Measurements from ENCODE around the gene CBX7. TPM values are rescaled to one million over a fixed set of nuclear protein-coding genes. Genes with fewer than 3 reads are reported as not detected.

The CBX7 gene
- polyA plus RNA-seq, 2 of the 4 experiments (the other 2 are of a cell fraction) = 0.79 to 2.5 TPM

- Histone ChIP-seq H3K4me2 (no peak overlapping the region), H3K9me3 (no peaks in the 10 kb centered on the region), H3K4me1 (0 out of 3 replicates have a peak, but pooled peaks cover 9% of the 10 kb centered on the region), H3K4me3 (no peak overlapping the region), H3K27ac (no peak overlapping the region)
- DNase-seq (ENCODE audit: low read depth in 1 of 2, low spot score in 1 of 2) (no peak), ATAC-seq (peak in 1 of 2 experiments; percentile 15; a peak in 2 of 6 replicates), FAIRE-seq (no peak)
- CTCF ChIA-PET = interaction anchor here (0.6 to 2.6 kb wide), 15 partner anchors 9 to 396 kb away, joined by 3 to 21 read pairs (median 4); partner anchors contain the start of gene CBX7
- WGBS (ENCODE audit: missing lambda C conversion rate) = no CpG with 5 or more reads among the region's 35 CpGs
- POLR2A ChIA-PET = interaction anchor here (1.5 kb wide), 1 partner anchor 177 kb away, joined by 3 read pairs; no protein-coding TSS in a partner anchor
- TF ChIP-seq, protein P1, sequence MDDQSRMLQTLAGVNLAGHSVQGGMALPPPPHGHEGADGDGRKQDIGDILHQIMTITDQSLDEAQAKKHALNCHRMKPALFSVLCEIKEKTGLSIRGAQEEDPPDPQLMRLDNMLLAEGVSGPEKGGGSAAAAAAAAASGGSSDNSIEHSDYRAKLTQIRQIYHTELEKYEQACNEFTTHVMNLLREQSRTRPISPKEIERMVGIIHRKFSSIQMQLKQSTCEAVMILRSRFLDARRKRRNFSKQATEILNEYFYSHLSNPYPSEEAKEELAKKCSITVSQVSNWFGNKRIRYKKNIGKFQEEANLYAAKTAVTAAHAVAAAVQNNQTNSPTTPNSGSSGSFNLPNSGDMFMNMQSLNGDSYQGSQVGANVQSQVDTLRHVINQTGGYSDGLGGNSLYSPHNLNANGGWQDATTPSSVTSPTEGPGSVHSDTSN (IDR thresholded peaks at IDR 0.05) = no peak
- TF ChIP-seq EHF (CRISPR knock-in tag; IDR thresholded peaks at IDR 0.05) (no peak), PHF8 (IDR thresholded peaks at IDR 0.05; ENCODE audit: borderline replicate concordance, low read depth) (no peak), HMGXB4 (CRISPR knock-in tag; IDR thresholded peaks at IDR 0.05; ENCODE audit: borderline replicate concordance) (no peak), HOXB5 (CRISPR knock-in tag; IDR thresholded peaks at IDR 0.05) (no peak), CEBPB (IDR thresholded peaks at IDR 0.05) (no peak), RCOR1 (IDR thresholded peaks at IDR 0.05; ENCODE audit: low read depth, low read length) (no peak), ZFP36 (IDR thresholded peaks at IDR 0.05; ENCODE audit: borderline replicate concordance, partially characterized antibody) (no peak), RARB (CRISPR knock-in tag; IDR thresholded peaks at IDR 0.05) (no peak), BCL3 (IDR thresholded peaks at IDR 0.05) (no peak), POLR2A (IDR thresholded peaks at IDR 0.05; ENCODE audit: low read length) (no peak), CHD4 (IDR thresholded peaks at IDR 0.05; ENCODE audit: borderline replicate concordance) (no peak), MAFK (IDR thresholded peaks at IDR 0.05; ENCODE audit: partially characterized antibody) (no peak), KDM1A (IDR thresholded peaks at IDR 0.05; ENCODE audit: low read depth) (no peak), CBX8 (IDR thresholded peaks at IDR 0.05) (no peak), POLR2AphosphoS2 (conservative IDR thresholded peaks at IDR 0.05; ENCODE audit: low read length) (no peak)
Observed at GRCh38 chr22:39134366-39135091, 18.0 kb downstream of the CBX7 start.

DNA sequence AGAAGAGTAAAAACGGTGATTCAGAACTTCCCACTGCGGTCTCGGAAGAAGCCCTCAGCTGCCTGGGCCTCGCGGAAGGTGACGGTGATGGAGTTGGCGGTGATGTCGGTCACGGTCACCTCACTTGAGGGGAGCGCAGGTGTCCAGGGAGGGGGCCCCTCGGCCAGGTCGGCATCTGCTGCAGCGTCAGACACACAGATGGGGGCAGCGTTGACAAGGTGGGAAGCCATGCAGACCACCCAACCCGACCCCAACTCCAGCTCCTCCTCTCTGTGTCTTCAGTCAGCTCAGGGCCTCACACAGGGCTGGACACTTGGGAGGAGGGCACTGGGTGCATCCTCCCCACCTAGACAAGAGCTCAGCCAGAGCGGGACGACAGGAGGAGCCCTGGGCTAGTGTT is 18.6 kb downstream of the CBX7 start:
- no peak for ATAC-seq
- no peak for TF ChIP-seq RAD21 (conservative IDR thresholded peaks at IDR 0.05 in 1 of 2, IDR thresholded peaks at IDR 0.05 in 1 of 2)
- TF ChIP-seq EHMT2 (IDR thresholded peaks at IDR 0.05; ENCODE audit: low read depth) = no peak
- no peak for TF ChIP-seq PHF8 (IDR thresholded peaks at IDR 0.05; ENCODE audit: borderline replicate concordance, low read depth)
- no peak for TF ChIP-seq NPAS2 (CRISPR knock-in tag; IDR thresholded peaks at IDR 0.05; ENCODE audit: borderline replicate concordance)
- TF ChIP-seq SREBF2 (IDR thresholded peaks at IDR 0.05) = no peak
- TF ChIP-seq FOSB (CRISPR knock-in tag; IDR thresholded peaks at IDR 0.05) = no peak
- TF ChIP-seq POLR2A (IDR thresholded peaks at IDR 0.05; ENCODE audit: low read length) = no peak
- no peak for TF ChIP-seq CBX2 (IDR thresholded peaks at IDR 0.05; ENCODE audit: borderline replicate concordance, low read depth)
- TF ChIP-seq E2F6 (IDR thresholded peaks at IDR 0.05; ENCODE audit: borderline replicate concordance, low read depth) = no peak
- TF ChIP-seq HDAC2 (IDR thresholded peaks at IDR 0.05) = no peak
- TF ChIP-seq, protein P2, sequence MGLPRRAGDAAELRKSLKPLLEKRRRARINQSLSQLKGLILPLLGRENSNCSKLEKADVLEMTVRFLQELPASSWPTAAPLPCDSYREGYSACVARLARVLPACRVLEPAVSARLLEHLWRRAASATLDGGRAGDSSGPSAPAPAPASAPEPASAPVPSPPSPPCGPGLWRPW (IDR thresholded peaks at IDR 0.05) = no peak
- TF ChIP-seq, protein P3, sequence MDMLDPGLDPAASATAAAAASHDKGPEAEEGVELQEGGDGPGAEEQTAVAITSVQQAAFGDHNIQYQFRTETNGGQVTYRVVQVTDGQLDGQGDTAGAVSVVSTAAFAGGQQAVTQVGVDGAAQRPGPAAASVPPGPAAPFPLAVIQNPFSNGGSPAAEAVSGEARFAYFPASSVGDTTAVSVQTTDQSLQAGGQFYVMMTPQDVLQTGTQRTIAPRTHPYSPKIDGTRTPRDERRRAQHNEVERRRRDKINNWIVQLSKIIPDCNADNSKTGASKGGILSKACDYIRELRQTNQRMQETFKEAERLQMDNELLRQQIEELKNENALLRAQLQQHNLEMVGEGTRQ (IDR thresholded peaks at IDR 0.05) = no peak
- TF ChIP-seq SMC3 (IDR thresholded peaks at IDR 0.05) = no peak
- TF ChIP-seq KDM1A (IDR thresholded peaks at IDR 0.05; ENCODE audit: low read depth) = no peak
- no peak for TF ChIP-seq EHF (CRISPR knock-in tag; IDR thresholded peaks at IDR 0.05)
- ChIA-PET CTCF (interaction anchor here (0.6 to 2.6 kb wide), 7 partner anchors 8 to 397 kb away, joined by 3 to 21 read pairs (median 5); partner anchors contain the start of gene CBX7), POLR2A (no interaction called here)
- no peak for DNase-seq (ENCODE audit: low read depth in 1 of 2, low spot score in 1 of 2)
- no peak overlapping the region for H3K27ac ChIP-seq
- no peak for FAIRE-seq
- H3K4me3 ChIP-seq = no peak overlapping the region
- WGBS (ENCODE audit: missing lambda C conversion rate) = 94% methylated on average over 9 of the region's 17 CpGs
- H3K4me2 ChIP-seq = no peak overlapping the region
- no peaks in the 10 kb centered on the region for H3K9me3 ChIP-seq
- 0 out of 3 replicates have a peak, but pooled peaks cover 9% of the 10 kb centered on the region for H3K4me1 ChIP-seq
